PC-9 (cell line): ENCODE measurements around the gene RAB40C.

ENCODE experiments used
- EZH2 ChIP-seq: fragments of 200-600 bp; sonication (generic); IDR thresholded peaks from 2 replicates; pipeline ENCODE4 v1.8.0; 2017; ENCODE audit warnings: antibody characterized with exemption, low read depth
- TF ChIP-seq, protein P1 (sequence below): fragments of 200-600 bp; sonication (generic); conservative IDR thresholded peaks from 2 replicates; pipeline ENCODE4 v1.6.1; 2017; ENCODE audit warnings: mixed run types, antibody characterized with exemption, mild to moderate bottlenecking, moderate library complexity

- TF ChIP-seq, protein P1, sequence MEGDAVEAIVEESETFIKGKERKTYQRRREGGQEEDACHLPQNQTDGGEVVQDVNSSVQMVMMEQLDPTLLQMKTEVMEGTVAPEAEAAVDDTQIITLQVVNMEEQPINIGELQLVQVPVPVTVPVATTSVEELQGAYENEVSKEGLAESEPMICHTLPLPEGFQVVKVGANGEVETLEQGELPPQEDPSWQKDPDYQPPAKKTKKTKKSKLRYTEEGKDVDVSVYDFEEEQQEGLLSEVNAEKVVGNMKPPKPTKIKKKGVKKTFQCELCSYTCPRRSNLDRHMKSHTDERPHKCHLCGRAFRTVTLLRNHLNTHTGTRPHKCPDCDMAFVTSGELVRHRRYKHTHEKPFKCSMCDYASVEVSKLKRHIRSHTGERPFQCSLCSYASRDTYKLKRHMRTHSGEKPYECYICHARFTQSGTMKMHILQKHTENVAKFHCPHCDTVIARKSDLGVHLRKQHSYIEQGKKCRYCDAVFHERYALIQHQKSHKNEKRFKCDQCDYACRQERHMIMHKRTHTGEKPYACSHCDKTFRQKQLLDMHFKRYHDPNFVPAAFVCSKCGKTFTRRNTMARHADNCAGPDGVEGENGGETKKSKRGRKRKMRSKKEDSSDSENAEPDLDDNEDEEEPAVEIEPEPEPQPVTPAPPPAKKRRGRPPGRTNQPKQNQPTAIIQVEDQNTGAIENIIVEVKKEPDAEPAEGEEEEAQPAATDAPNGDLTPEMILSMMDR = no peak
- TF ChIP-seq EZH2 = no peak
These were observed 31.0 kb downstream of the RAB40C start for GRCh38 chr16:620700-621525.
